HG03460 (cell line): ENCODE results near the gene ZNF622.
A peak's percentile ranks its signal among the peaks of the same experiment; 100 is the strongest.
"Not testable (repeated sequence)": the region's sequence is repeated elsewhere in the genome, so short reads cannot be mapped to it uniquely, and the experiment has no call there.

Experiments
- ATAC-seq: cut with Tn5 transposase; IDR thresholded peaks from one replicate; pipeline ENCODE4 v1.9.1; 2021; ENCODE audit not compliant: unreplicated experiment

The ZNF622 gene

GRCh38 chr5:16480821-16481538 lies 15.4 kb upstream of the ZNF622 start:
- ATAC-seq, result no peak

- no peak for ATAC-seq
Measured at GRCh38 chr5:16480144-16480543, 14.5 kb upstream of the ZNF622 start.

GRCh38 chr5:16477541-16477940 lies 11.9 kb upstream of the ZNF622 start:
- no peak for ATAC-seq

GRCh38 chr5:16476417-16476816 lies 10.8 kb upstream of the ZNF622 start:
- ATAC-seq, result not testable (repeated sequence)

GRCh38 chr5:16471387-16471786 lies 5.8 kb upstream of the ZNF622 start:
- no peak for ATAC-seq

GRCh38 chr5:16467363-16468219 lies 2.0 kb upstream of the ZNF622 start:
- ATAC-seq, result peak; percentile 54

GRCh38 chr5:16464664-16465543 lies 696 bp downstream of the ZNF622 start:
- no peak for ATAC-seq

- no peak for ATAC-seq
Measured at GRCh38 chr5:16464231-16464630, 1.4 kb downstream of the ZNF622 start.

GRCh38 chr5:16461782-16462181 lies 3.8 kb downstream of the ZNF622 start:
- no peak for ATAC-seq

- no peak for ATAC-seq
Measured at GRCh38 chr5:16461026-16461425, 4.6 kb downstream of the ZNF622 start.

GRCh38 chr5:16459451-16459850 lies 6.1 kb downstream of the ZNF622 start:
- ATAC-seq, result no peak

GRCh38 chr5:16457853-16458252 lies 7.7 kb downstream of the ZNF622 start:
- no peak for ATAC-seq

GRCh38 chr5:16457451-16457850 lies 8.1 kb downstream of the ZNF622 start:
- ATAC-seq, result no peak

GRCh38 chr5:16456103-16456832 lies 9.3 kb downstream of the ZNF622 start:
- peak; percentile 60 for ATAC-seq

- ATAC-seq, result no peak
Measured at GRCh38 chr5:16455668-16456067, 9.9 kb downstream of the ZNF622 start.

GRCh38 chr5:16454686-16455085 lies 10.9 kb downstream of the ZNF622 start:
- ATAC-seq, result no peak

- ATAC-seq, result no peak
Measured at GRCh38 chr5:16453609-16454008, 12.0 kb downstream of the ZNF622 start.

- ATAC-seq, result no peak
Measured at GRCh38 chr5:16450163-16450562, 15.4 kb downstream of the ZNF622 start.

- no peak for ATAC-seq
Measured at GRCh38 chr5:16446993-16447392, 18.6 kb downstream of the ZNF622 start.

- ATAC-seq, result no peak
Measured at GRCh38 chr5:16437977-16438376, 27.6 kb downstream of the ZNF622 start.
